Breast epithelium (tissue), 3 donors: ENCODE results near the gene HOXC10.

Experiments
- POLR2A ChIP-seq: fragments of 450-650 bp; IDR thresholded peaks from one replicate; pipeline ENCODE4 v1.6.1; 2016; ENCODE audit warnings: antibody characterized with exemption, mild to moderate bottlenecking, moderate library complexity
- TF ChIP-seq, protein P1 (sequence below), 3 donors: fragments of 450-650 bp; IDR thresholded peaks; one replicate each; pipeline ENCODE4 v1.5.1; 2016 to 2017; ENCODE audit warnings: antibody characterized with exemption in 3 of 3, mild to moderate bottlenecking in 3 of 3, moderate library complexity in 3 of 3

DNA sequence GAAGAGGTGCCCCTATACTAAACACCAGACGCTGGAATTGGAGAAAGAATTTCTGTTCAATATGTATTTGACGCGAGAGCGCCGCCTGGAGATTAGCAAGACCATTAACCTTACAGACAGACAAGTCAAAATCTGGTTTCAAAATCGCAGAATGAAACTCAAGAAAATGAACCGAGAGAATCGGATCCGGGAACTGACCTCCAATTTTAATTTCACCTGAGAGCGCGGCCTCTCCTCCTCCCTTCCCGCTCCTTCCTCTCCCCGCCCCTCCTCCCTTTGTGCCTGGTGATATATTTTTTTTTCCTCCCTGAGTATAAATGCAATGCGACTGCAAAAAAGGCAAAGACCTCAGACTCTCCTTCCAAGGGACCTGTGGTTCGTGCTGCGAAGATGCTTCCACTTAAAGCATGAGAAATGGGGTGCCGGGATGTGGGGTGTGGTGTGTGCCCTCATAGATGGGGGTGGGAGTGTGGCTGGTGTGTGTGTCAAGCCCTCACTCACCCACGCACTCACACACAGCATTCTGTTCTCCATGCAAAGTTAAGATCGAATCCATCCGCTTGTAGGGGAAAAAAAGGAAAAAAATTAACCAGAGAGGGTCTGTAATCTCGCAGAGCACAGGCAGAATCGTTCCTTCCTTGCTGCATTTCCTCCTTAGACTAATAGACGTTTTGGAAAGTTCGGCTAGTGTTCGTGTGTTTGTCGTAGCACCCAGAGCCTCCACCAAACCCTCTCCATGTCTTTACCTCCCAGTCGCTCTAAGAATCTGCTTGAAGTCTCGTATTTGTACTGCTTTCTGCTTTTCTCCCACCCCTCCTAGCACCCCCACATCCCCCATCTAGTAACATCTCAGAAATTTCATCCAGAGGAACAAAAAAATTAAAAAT lies 4.5 kb downstream of the HOXC10 start:
- no peak for TF ChIP-seq POLR2A
- TF ChIP-seq, protein P1, sequence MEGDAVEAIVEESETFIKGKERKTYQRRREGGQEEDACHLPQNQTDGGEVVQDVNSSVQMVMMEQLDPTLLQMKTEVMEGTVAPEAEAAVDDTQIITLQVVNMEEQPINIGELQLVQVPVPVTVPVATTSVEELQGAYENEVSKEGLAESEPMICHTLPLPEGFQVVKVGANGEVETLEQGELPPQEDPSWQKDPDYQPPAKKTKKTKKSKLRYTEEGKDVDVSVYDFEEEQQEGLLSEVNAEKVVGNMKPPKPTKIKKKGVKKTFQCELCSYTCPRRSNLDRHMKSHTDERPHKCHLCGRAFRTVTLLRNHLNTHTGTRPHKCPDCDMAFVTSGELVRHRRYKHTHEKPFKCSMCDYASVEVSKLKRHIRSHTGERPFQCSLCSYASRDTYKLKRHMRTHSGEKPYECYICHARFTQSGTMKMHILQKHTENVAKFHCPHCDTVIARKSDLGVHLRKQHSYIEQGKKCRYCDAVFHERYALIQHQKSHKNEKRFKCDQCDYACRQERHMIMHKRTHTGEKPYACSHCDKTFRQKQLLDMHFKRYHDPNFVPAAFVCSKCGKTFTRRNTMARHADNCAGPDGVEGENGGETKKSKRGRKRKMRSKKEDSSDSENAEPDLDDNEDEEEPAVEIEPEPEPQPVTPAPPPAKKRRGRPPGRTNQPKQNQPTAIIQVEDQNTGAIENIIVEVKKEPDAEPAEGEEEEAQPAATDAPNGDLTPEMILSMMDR (IDR thresholded peaks at IDR 0.05) = peak; percentile 13 to 49 (median 47)
